ENCODE measurements around the gene PRDM16.

Gene PRDM16

DNA sequence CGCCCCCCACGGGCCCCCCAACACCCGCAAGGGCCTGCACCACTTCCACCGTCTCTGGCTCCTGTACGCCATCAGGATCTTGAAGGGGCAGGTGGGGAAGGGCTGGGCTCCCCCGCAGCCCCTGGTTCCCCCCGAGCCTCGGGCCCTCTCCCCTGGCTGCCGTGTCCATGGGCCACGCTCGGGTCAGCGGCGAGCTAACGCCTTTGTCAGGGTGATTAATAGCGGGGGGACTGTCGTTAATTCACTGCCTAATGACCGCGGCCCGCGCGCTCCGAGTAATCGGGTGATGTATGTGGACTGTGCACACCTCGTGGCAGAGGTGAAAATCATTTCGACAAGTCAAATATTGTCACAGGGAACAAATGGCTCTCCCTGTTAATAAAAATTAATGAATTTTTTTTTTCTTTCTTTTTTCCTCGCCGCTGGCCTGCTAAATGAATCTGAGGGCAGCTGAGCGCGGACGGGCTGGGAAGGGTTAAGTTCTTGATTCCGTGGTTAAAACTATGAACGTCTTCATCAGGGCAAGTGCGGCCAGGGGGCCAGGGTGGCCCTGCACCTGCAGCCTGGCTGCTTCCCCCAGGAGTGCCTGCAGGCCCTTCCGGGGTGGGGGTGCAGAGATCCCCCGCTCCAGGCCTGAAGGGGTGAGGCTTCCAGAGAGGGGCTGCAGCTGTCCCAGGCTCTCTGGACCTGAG is 100.8 kb downstream of the PRDM16 start:
- DNase-seq = no peak

DNA sequence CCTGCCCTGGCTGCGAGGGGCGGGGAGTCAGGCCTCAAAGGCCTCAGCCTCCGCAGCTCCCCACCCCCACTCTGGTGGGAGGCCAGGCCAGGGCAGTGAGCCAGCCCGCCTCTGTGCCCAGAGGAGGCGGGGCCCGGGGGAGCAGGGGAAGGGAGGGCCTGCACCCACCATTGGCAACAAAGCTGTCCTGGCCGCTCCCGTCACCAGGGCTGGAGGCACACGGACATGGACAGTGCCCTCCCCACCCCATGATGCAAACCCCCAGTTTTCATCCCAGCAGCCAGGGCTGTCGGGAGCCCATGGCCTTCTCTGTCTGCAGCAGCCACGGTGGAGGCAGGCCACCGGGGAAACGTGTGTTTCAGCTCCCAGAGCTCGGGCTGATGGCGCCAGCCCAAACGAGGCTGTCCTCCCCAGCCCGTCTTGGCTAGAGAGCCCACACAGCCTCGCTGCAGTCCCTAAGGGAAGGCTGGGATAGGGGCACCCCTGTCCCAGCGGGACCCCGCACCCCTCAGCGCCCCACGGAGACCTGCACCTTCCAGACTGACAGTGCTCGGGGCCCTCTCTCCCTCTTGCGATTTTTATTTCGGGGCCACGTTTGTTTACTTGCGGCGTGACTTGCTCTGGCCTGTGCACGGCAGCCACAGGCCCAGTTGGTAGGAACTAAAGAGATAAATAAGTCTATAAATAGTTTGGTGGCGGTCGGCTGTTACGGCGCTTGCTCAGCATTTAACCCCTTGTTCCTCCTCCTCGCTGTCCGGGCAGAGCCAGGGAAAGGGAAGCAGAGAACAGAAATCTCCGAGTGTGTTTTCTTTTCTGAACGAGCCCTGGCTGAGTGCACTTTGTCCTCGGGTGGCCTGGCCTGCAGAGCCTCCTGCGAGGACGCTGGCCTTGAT is 101.8 kb downstream of the PRDM16 start:
- no peak for DNase-seq

DNA sequence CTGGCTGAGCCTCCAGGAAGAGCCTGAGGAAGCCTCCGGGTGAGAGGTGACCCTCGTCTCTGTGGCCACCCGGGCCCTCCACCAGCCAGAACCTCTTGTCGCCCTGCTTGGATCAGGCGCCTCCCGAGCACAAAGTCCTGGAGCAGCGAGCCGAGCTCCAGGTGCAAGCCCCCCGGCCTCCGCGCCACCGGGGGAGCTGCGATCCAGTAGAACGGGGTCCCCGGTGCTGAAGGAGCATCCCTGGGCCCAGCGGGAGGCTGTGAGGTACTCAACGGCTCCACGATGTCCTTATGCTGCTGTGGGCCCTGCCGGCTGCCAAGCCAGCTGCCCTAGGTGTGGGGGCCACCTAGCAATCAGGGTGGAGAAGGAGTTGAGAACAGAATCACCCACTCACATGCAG is 102.8 kb downstream of the PRDM16 start:
- no peak for DNase-seq

DNA sequence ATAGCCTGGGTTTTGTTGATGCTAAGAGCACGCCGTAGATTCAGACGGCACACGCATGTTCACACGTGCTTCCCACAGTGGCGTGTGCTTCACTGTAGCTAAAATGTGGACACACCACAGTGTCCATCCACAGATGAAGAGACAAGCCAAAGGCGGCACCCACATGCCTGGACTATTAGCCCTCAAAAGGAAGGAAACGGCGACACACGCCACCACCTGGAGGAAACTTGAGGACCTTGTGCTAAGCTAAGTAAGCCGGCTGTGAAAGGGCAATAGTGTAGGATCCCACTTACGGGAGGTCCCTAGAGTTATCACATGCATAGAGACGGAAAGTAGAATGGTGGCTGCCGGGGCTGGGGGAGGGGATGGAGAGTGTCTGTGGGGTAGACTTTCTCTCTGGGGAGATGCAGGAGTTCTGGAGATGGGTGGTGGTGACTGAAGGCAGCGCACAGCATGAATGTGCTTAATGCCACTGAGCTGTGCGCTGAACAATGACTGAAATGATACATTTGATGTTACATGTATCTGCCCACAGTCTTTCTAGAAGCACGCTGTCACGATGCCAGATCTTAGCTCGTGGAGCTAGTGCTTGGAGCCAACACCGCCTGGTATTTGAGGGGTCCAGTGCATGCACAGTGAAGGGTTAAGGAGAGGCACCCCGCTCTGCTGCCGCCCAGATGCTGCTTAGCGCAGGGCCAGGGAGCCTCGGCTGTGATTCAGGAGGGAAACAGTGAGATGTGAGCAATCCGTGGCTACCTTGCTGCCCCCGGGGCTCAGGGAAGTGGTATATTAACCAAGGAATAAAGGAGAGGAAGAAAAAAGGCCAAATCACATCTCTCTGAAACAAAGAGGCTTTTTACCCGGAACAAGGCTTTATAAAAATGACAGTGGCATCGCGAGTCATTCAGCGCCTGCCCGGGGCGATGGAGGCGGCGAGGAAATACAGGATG is 103.7 kb downstream of the PRDM16 start:
- DNase-seq = no peak

DNA sequence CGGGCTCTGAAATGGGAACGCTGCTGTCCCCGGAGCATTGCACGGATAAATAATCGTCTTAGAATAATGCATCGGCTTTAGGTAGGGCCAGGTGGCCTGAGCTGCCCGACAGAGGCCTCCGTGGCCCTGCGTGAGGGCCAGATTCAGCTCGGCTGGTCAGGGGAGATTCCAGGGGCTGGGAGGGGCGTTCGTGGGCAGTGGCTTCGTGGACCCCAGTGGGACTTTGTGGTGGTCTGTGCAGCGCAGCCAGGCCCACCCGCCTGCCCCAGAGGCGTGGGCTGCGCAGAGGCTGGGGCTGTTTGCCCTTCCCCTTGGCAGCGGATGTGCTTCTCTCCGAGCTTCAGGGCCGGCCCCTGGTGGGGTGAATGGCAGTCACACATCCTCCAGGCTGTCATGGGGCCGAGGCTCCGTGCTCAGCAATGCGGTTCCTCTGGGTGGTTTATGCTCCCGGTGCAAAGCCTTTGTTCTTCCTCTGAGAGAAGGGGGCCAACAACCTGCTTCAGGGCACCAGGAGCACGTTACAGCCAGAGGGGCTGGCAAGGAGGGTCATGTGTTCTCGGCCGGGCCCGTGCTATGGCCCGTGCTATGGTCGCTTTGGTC is 104.5 kb downstream of the PRDM16 start:
- no peak for DNase-seq

GRCh38 chr1:3174487-3175247 is 105.7 kb downstream of the PRDM16 start:
- DNase-seq = no peak

- no peak for DNase-seq
Observed at GRCh38 chr1:3175486-3175885, 106.5 kb downstream of the PRDM16 start.

DNA sequence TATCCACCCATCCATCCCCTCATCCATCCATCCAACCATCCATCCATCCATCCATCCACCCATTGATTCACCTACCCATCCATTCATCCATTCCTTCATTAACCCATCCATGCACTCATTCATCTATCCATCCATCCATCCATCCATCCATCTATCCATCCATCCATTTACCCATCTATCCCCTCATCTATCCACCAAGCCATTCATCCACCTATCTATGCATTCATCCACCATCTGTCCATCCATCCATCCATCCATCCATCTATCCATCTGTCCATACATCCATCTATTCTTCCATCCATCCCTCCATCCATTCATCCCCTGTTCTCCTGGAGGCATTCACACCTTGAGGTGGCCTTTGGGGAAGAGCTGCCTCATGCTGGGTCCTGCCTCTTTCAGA is 107.0 kb downstream of the PRDM16 start:
- DNase-seq = no peak

DNA sequence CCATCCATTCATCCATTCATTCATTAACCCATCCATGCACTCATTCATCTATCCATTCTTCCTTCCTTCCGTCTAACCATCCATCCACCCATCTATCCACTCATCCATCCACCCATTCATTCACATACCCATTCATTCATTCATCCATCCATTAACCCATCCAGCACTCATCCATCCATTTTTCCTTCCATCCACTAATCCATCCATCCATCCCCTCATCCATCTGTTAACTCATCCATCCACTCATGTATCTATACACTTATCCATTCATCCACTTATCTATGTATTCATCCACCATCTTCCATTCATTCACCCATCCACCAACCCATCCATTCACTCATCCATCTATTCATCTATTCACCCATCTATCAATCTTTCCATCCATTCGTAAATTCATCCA is 107.8 kb downstream of the PRDM16 start:
- DNase-seq = no peak

DNA sequence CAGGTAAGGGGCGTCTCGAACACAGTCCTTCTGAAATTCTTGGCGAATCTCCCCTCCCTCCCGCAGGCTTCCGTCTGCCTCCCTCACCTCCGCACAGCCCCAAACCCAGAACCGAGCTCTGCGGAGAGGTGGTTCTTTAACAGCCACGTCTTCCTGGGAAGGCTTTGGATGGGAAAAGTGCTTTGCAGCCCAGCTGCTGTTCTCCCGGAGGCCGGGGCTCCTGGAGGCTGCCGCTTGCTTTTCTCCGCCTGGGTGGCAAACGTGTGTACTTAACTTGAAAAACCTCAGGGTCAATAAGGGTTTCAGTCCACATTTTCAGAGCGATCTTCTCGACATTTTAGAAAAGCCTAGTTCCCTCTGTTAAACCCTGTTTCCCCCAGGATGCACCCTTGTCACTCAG is 109.3 kb downstream of the PRDM16 start:
- DNase-seq = no peak

- DNase-seq = no peak
Observed at GRCh38 chr1:3179471-3179870, 110.5 kb downstream of the PRDM16 start.

- no peak for DNase-seq
Observed at GRCh38 chr1:3180915-3181314, 111.9 kb downstream of the PRDM16 start.

DNA sequence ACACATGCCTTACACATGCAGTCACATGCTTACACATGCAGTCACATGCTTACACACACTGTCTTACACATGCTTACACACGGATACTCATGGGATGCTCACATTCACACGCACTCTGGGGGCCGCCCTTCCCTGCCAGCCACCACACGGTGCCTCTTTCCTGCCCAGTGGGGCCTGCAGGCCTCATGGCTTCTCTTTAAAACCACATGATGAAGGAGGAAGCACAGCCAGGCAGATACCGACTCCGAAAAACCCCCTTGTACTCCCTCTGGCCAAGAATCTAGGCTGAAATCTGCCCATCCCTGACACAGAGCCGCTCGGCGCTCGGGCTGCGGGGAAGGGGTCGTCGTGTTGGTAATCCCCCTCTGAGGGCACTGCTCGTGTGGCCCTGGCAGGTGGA is 113.0 kb downstream of the PRDM16 start:
- DNase-seq = no peak

- DNase-seq = no peak
Observed at GRCh38 chr1:3183411-3183810, 114.4 kb downstream of the PRDM16 start.

DNA sequence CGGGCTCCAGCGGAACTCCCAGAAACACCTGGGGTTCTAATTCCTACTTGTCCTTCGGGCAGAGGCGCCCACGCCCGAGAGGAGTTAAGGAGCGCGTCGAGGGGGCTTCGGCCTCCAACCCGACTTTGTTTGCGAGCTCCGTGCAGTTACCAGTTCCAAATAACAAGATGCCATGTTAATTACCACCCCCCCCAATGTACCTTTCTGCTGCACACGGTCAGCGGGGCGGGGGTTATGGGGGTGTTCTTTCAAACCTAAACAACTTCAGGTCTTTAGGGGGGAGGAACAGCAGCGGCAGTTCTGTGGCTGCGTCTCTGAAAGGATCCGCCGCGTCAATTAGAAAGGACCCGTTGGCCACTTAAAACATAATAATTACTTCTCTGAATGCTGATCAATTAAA is 114.8 kb downstream of the PRDM16 start:
- DNase-seq = no peak

GRCh38 chr1:3184666-3185065 is 115.7 kb downstream of the PRDM16 start:
- DNase-seq = no peak

DNA sequence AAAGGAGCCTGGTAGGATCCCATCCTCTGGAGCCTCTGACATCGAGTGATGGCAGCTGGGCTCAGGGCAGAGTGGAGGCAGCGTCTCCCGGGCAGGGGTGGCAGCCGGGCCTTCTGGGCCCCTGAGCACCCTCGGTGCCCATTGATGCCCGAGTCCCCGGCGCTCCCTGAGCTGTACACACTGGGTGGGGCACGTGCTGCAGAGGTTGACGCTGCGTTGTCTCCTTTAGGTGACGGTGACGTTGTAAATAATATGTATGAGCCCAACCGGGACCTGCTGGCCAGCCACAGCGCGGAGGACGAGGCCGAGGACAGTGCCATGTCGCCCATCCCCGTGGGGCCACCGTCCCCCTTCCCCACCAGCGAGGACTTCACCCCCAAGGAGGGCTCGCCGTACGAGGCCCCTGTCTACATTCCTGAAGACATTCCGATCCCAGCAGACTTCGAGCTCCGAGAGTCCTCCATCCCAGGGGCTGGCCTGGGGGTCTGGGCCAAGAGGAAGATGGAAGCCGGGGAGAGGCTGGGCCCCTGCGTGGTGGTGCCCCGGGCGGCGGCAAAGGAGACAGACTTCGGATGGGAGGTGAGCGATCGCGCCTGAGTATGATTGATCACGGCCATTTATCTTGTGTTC is 117.0 kb downstream of the PRDM16 start:
- no peak for DNase-seq

GRCh38 chr1:3186526-3186921 is 117.5 kb downstream of the PRDM16 start:
- no peak for DNase-seq

- DNase-seq = no peak
Observed at GRCh38 chr1:3187415-3188149, 118.6 kb downstream of the PRDM16 start.

- no peak for DNase-seq
Observed at GRCh38 chr1:3188150-3188971, 119.4 kb downstream of the PRDM16 start.
